ENCODE data around the gene IFT27. TPM values are rescaled to one million over a fixed set of nuclear protein-coding genes. Genes with fewer than 3 reads are reported as not detected.

IFT27 gene
- total RNA-seq, 1 experiment from 2014 or later = 22.6 TPM

DNA sequence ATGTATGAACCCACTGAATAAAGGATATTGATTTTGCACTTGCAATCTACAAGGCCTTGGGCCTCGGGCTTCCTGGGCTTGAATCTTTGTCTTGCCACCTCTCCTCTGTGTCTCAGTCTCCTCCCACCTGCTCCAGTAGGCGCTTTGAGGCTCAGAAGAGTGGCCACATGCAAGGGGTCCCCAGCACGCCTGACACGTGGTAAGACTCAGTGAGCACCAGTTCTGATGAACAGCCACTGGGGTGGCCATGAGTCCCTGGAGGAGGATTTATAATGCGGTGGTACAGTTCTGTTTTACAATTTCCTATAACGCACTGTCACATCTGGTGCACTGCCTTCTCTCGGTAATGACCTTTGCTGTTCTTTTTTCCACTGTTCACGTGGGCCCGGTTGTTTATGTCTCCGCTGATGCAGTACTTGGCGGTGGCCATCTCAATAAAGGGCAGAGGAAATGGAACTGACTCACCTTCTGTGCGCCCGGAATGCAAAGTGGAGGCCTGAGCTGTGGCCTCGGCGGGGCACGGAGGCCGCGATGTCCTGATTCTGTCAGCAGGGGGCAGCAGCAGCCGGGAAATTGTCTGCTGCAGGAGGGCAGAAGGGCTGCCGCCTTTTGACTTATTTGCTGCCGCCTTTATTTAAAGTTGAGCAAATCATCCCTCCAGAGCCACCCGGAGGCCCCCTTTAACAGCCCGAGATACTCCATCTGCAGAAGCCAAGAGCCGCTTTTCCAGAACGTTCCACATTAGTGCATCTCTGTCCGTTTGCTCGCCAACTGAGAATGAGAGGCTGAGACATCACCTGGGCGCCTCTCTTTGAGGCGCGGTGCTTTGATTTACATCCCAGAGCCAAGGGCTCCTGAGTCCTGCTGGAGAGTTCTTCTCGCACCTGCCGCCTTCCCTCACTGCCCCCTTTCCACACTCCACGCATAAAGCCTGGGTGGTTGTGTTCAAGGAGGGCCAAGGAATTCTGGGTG is 6.0 kb upstream of the IFT27 start:
- Histone ChIP-seq H3K4me1 (replicated peaks) (peaks cover 5% of the 10 kb centered on the region; the same call in 1 of the 2 replicates), H3K9me3 (replicated peaks) (no peaks in the 10 kb centered on the region), H3K27ac (no peak overlapping the region), H3K36me3 (no peaks in the 10 kb centered on the region), H3K4me3 (no peak overlapping the region), H3K27me3 (replicated peaks) (peaks cover 10% of the 10 kb centered on the region)
- peak; percentile 86 to 90 for DNase-seq (ENCODE audit: low read depth in 1 of 2, low spot score in 2 of 2)

DNA sequence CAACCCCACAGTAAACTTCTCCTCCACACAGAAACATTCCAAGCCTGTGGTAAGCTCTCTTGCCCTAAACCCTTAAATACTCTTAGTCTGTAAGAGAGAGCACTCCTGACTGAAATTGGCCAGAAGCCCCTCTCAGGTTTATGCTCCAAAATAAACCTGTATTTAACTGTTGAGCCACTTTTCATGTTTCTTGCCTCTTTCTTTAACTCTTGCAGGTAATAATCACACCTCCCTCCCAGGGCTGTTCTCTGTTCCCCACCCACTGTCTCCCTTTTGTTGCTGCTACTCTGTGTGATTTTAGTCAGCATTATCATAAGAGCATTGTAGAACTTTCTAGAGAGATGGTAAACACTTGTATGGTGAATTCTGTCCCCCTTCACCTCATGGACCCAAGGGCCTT is 2.1 kb upstream of the IFT27 start:
- Histone ChIP-seq H3K27me3 (replicated peaks) (no peaks in the 10 kb centered on the region), H3K9me3 (replicated peaks) (no peaks in the 10 kb centered on the region), H3K27ac (no peak overlapping the region), H3K36me3 (no peaks in the 10 kb centered on the region), H3K4me1 (replicated peaks) (peaks cover 16% of the 10 kb centered on the region), H3K4me3 (no peak overlapping the region)
- DNase-seq (ENCODE audit: low read depth in 1 of 2, low spot score in 2 of 2) = no peak

DNA sequence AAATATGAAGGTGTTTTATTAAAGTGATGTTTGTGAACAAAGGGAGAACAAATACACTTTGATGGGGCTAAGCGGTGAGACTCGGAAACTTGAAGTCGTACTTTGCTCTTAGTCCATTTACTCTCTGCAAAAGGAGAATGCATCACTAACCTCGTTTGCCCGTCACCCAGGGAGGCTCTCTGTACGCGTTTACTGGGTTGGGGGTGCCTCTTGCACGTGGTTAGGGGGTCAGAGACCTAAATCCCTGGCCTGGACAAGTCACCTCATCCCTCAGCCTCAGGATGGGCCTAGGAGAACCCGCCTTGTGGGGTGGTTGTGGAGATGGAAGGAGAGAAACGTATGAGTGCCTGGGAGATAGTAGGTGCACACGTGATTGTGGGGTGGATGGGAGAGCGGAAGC is 803 bp upstream of the IFT27 start:
- Histone ChIP-seq H3K9me3 (replicated peaks) (no peaks in the 10 kb centered on the region), H3K27ac (no peak overlapping the region), H3K27me3 (replicated peaks) (no peaks in the 10 kb centered on the region), H3K4me1 (replicated peaks) (peaks cover 14% of the 10 kb centered on the region), H3K4me3 (peak overlapping the region; percentile 15), H3K36me3 (no peaks in the 10 kb centered on the region)
- DNase-seq (ENCODE audit: low read depth in 1 of 2, low spot score in 2 of 2) = no peak

DNA sequence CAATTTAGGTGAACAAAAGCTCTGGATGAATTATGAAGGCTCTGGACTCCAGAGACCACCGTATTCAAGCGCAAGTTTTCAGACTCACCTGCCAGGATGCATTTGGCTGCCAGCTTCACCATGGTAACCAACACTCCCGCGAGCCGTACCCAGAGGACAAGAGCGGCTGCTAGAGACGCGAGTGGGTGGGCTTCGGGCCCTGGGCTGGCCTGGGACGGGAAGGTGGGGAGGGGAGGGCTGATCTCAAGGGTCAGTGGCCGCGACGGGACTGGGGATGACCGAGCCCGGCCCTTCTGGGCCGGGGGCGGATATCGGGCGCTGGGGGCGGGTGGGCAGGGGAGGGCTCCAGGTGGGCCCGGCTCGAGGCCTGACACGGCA is 344 bp downstream of the IFT27 start:
- no peaks in the 10 kb centered on the region for H3K9me3 ChIP-seq (replicated peaks)
- peaks cover 12% of the 10 kb centered on the region for H3K4me1 ChIP-seq (replicated peaks)
- no peaks in the 10 kb centered on the region for H3K36me3 ChIP-seq
- no peaks in the 10 kb centered on the region for H3K27me3 ChIP-seq (replicated peaks)
- DNase-seq (ENCODE audit: low read depth in 1 of 2, low spot score in 2 of 2) = no peak
- no peak overlapping the region for H3K27ac ChIP-seq
- H3K4me3 ChIP-seq = peak overlapping the region; percentile 45

DNA sequence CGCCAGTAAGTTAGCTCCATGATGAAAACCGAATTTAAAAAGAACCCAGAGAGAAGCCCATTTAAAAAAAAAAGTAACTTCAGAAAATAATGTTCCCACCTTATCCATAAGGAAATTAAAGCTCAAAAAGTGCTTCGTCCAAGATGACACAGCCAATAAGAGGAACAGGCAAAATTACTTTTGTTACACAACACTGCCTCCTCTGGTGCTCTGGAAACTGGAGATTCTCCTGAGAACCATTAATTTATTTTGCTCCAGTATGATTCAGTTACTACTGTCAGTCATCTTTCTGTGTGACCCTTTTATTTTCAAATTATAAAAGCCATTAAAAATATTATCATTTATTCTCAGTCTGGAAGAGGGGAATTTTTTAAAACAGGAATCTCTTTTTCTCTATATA is 2.0 kb downstream of the IFT27 start:
- H3K36me3 ChIP-seq = no peaks in the 10 kb centered on the region
- no peak overlapping the region for H3K4me3 ChIP-seq
- H3K4me1 ChIP-seq (replicated peaks) = peaks cover 12% of the 10 kb centered on the region
- no peak overlapping the region for H3K27ac ChIP-seq
- H3K9me3 ChIP-seq (replicated peaks) = no peaks in the 10 kb centered on the region
- no peak for DNase-seq (ENCODE audit: low read depth in 1 of 2, low spot score in 2 of 2)
- H3K27me3 ChIP-seq (replicated peaks) = no peaks in the 10 kb centered on the region

DNA sequence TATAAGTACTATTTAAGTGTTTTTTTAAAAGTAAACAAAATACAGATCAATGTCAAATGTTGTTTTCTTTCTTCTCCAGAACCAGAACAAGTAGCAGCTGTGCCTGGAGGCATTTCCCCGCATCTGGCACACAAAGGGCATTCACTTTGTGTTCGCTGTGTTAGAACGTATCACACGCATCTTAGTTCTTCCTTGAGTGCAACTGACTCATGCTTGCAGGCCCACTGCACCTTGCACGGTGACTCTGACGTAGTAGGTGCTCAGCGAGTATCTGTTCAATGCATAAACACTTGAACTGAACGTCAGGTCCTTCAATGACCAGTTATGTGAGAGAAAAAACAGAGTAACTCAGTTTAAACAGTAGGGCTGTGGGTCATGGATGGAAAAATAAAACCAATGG is 3.5 kb downstream of the IFT27 start:
- Histone ChIP-seq H3K36me3 (no peaks in the 10 kb centered on the region), H3K27ac (no peak overlapping the region), H3K27me3 (replicated peaks) (no peaks in the 10 kb centered on the region), H3K9me3 (replicated peaks) (no peaks in the 10 kb centered on the region), H3K4me1 (replicated peaks) (peaks cover 12% of the 10 kb centered on the region), H3K4me3 (no peak overlapping the region)
- no peak for DNase-seq (ENCODE audit: low read depth in 1 of 2, low spot score in 2 of 2)

DNA sequence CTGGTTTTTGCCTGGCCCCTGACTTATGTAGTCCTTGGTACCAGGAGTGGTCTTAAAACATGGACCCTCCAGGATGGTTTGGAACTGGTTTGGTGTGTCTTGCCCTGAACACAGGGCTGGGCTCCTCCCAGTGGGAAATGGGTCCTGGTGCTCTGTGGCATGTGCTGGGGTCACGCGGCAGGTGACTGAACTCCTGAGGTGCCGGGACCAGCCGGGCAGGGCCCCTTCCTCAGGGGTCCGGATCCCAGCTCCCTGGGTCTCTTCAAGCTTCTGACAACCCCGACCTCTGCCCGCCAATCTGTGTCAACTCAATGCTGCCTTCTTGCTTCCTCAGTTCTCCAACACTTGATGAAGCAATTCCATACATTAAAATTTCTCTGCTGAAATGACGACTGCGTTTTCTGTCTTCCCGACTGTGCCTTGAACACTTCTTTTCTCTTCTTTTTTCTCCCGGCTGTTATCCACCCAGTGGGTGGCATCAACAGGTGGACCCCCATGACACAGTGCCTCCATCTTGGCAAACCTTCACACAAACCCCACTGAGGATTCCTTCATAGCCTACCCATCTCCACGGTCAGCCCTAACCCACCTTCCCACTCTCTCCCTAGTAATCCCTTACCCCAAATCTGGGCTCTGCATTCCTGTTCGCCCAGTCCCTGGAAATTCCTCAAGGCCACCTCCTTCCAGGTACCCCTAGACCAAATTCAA is 4.4 kb downstream of the IFT27 start:
- no peaks in the 10 kb centered on the region for H3K36me3 ChIP-seq
- no peak for DNase-seq (ENCODE audit: low read depth in 1 of 2, low spot score in 2 of 2)
- H3K9me3 ChIP-seq (replicated peaks) = no peaks in the 10 kb centered on the region
- H3K4me1 ChIP-seq (replicated peaks) = peaks cover 8% of the 10 kb centered on the region
- H3K27ac ChIP-seq = no peak overlapping the region
- no peak overlapping the region for H3K4me3 ChIP-seq
- H3K27me3 ChIP-seq (replicated peaks) = no peaks in the 10 kb centered on the region

DNA sequence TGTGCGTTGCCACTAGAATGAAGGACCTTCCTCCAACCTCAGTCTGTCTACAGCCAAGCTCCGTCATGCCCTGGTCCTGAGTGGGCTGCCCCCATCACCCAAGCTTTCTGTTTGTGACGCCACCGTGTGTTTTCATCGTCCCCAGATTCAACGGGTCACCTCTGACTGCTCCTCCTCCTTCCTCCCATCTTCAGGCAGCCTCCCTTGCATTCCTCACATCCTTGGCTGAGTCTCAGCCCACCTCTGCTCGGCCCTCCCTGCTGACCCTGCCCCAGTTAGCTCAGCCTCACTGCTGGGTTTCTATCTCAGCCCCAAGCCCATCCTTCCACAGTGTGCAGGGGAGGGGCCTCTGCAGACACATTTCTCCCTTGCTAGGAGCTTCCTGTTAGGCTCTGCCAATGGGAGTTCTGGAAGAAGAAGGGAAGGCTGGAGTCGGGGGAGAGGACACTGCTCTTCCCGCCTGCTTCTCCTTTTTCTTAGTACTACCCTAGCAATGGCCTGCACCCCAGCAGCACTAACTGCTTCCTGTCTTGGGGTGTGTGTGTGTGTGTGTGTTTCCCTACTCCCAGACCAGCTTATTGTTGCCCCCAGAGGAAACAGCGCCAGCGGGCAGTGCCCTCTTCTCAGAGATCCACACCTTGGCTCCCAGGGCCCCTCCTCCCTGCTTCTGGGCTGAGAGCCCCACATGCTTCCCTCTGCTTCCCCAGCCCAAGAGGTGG is 5.2 kb downstream of the IFT27 start:
- H3K4me3 ChIP-seq = no peak overlapping the region
- peaks cover 7% of the 10 kb centered on the region for H3K4me1 ChIP-seq (replicated peaks)
- no peaks in the 10 kb centered on the region for H3K9me3 ChIP-seq (replicated peaks)
- H3K27me3 ChIP-seq (replicated peaks) = no peaks in the 10 kb centered on the region
- DNase-seq (ENCODE audit: low read depth in 1 of 2, low spot score in 2 of 2) = no peak
- no peak overlapping the region for H3K27ac ChIP-seq
- H3K36me3 ChIP-seq = no peaks in the 10 kb centered on the region

DNA sequence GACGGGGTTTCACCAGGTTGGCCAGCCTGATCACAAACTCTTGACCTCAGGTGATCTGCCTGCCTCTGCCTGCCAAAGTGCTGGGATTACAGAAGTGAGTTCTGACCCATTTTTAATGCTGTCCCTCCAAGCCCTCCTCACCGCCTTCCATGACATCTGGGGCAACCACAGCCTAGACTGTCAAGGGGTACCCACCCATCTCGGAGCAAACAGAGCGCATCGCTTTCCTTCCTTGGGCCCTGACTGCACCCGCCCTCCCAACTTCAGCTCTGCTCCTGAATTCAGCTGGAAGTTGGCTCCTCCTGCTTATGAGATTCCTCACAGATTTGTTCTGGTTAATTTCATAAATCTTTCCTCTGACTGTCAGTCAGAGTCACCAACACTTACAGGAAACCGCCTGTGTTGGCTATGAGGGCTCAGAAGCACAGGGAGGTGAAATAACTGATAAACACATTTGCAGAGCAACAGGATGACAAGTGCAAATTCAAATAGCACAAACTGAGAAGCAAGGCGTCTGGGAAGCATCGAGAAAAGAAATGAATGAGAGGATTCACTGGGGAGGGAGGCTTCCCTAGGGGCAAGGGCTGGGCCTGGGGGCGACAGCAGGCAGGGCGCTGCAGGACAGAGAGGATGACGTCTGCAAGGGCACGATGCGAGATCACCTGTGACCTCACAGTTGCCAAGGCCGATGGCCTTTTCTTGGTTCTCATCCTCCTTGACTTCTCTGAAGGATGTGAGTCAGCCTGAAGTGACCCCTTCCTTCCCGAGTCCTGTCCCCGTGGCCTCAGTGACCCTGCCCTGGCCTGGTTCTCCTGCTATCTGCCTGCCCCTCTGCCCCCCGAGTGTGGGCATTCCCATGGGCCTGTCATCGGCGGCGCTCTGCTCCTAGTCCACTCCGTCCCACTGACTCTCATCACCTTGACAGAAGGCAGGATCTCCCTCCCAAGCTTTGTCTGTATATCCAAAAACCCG is 6.1 kb downstream of the IFT27 start:
- Histone ChIP-seq H3K27ac (no peak overlapping the region), H3K4me1 (replicated peaks) (peaks cover under 1% of the 10 kb centered on the region), H3K9me3 (replicated peaks) (no peaks in the 10 kb centered on the region), H3K36me3 (no peaks in the 10 kb centered on the region), H3K4me3 (no peak overlapping the region), H3K27me3 (replicated peaks) (no peaks in the 10 kb centered on the region)
- DNase-seq (ENCODE audit: low read depth in 1 of 2, low spot score in 2 of 2) = no peak

DNA sequence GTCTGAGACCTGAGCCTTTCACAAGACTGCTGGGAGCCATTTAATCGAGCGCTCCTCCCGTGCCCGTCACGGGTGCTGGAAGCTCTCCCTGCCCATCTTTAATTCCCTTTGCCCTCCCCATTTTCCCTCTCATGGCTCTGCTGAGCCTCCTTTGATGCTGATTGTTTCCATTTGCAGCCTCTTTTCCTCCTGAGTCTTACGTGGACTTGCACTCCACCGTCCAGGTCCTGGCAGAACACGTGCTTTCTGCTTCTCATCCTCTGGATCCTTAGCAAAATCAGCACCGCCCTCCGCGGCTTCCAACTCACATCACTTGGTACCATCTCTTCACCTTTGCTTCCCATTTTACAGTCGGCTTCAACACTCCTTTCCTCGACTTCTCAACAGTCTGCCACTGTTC is 7.3 kb downstream of the IFT27 start:
- Histone ChIP-seq H3K36me3 (no peaks in the 10 kb centered on the region), H3K27me3 (replicated peaks) (no peaks in the 10 kb centered on the region), H3K9me3 (replicated peaks) (no peaks in the 10 kb centered on the region), H3K4me1 (replicated peaks) (no peaks in the 10 kb centered on the region), H3K27ac (no peak overlapping the region), H3K4me3 (no peak overlapping the region)
- DNase-seq (ENCODE audit: low read depth in 1 of 2, low spot score in 2 of 2) = no peak

DNA sequence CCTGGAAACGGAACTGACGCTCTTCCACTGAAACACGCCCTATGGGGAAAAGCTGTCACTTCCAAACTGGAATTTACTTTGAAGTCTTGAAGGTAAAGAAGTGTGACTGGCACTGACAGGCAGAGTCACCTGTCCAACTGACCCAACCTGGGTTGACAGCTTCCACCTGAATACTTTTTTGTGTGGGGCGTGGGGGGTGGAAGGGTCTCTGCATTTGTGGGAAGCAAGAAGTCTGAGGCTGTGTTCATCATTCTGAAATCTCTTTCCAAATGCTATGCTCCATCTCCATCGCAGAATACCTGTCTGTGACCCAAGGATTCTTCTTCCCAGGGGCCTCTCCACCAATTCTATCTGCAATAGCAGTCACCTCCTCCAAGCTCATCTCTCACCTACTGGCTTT is 7.8 kb downstream of the IFT27 start:
- H3K27ac ChIP-seq = no peak overlapping the region
- H3K4me1 ChIP-seq (replicated peaks) = no peaks in the 10 kb centered on the region
- H3K27me3 ChIP-seq (replicated peaks) = no peaks in the 10 kb centered on the region
- H3K36me3 ChIP-seq = no peaks in the 10 kb centered on the region
- no peak for DNase-seq (ENCODE audit: low read depth in 1 of 2, low spot score in 2 of 2)
- H3K9me3 ChIP-seq (replicated peaks) = no peaks in the 10 kb centered on the region
- no peak overlapping the region for H3K4me3 ChIP-seq

DNA sequence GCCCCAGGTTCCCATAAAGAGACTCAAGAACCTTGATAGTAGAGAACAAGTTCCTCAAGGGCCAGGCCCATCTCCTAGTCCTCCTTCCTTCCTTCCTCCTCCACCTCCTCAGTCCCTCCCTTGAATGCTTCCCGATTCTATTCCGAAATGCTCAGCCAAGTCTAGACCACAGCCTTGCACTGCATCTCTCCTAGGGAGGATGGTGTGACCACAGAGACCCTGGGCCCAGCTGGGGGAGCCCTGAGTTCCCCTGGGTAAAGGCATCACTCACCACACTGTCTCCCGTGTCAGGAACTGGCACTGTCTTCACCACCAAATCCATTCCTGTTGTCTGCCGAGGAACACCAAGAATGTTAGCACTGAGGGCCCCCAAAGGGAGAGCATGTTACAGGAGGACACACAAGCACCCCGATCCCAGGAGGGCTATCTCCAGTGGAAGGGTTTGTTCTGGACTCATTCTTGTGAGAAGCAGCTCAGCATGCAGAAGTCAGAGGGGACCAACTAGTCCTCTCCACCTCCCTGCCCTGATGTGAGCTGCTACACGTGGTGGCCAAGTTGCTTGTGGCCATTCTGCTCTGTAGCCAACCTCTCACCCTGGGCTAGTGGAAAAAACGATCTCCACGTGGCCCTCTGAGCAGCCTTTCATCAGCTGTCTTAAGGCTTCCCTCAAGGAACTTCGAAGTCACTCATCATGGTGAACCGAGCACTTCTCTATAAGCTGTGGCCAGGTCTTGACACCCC is 8.7 kb downstream of the IFT27 start:
- H3K4me1 ChIP-seq (replicated peaks) = no peaks in the 10 kb centered on the region
- no peaks in the 10 kb centered on the region for H3K9me3 ChIP-seq (replicated peaks)
- DNase-seq (ENCODE audit: low read depth in 1 of 2, low spot score in 2 of 2) = no peak
- no peaks in the 10 kb centered on the region for H3K27me3 ChIP-seq (replicated peaks)
- no peak overlapping the region for H3K4me3 ChIP-seq
- H3K36me3 ChIP-seq = no peaks in the 10 kb centered on the region; the same call in 1 of the 2 replicates
- no peak overlapping the region for H3K27ac ChIP-seq

All from SJSA1 (cell line).